CD4-positive, alpha-beta memory T cell (primary cell): ENCODE measurements around the gene AFAP1. TPM values are rescaled to one million over a fixed set of nuclear protein-coding genes. Genes with fewer than 3 reads are reported as not detected.

Experiments used
- CTCF ChIA-PET: fragments of 350-600 bp; sonication (Branson Sonifier 250); formaldehyde crosslinking; loops from one replicate; lab custom pipeline; 2021; ENCODE audit warnings: inconsistent platforms; ENCODE audit not compliant: partially characterized antibody; lab: Charles Lee
- POLR2A ChIA-PET: fragments of 350-600 bp; sonication (Branson Sonifier 250); formaldehyde crosslinking; loops from one replicate; lab custom pipeline; 2021; ENCODE audit not compliant: partially characterized antibody; lab: Charles Lee
- DNase-seq, 5 donors: peaks; one replicate each; pipeline versions ENCODE4 v3.0.0 to v3.0.0-alpha.2; 2020 to 2022; ENCODE audit warnings: mixed read lengths in 1 of 5
- H3K27ac ChIP-seq: one replicate; pipeline ENCODE4 v1.7.0; 2013; ENCODE audit warnings: low read depth, low read length
- H3K27me3 ChIP-seq: 2 replicates; pipeline ENCODE4 v1.7.0; 2013; ENCODE audit warnings: mild to moderate bottlenecking, low read length, moderate library complexity; ENCODE audit not compliant: insufficient read depth
- H3K36me3 ChIP-seq: 2 replicates; pipeline ENCODE4 v1.7.0; 2013; ENCODE audit warnings: mild to moderate bottlenecking, low read length, moderate library complexity; ENCODE audit not compliant: insufficient read depth
- H3K4me1 ChIP-seq: 2 replicates; pipeline ENCODE4 v1.7.0; 2013; ENCODE audit warnings: mild to moderate bottlenecking, low read length, moderate library complexity; ENCODE audit not compliant: insufficient read depth
- H3K4me3 ChIP-seq, 2 donors: one replicate each; pipeline ENCODE4 v1.7.0; 2013; ENCODE audit warnings: low read length in 2 of 2, mild to moderate bottlenecking in 1 of 2
- H3K9me3 ChIP-seq, 2 donors: one replicate each; pipeline ENCODE4 v1.7.0; 2013; ENCODE audit warnings: low read length in 2 of 2, control low read depth in 1 of 2; ENCODE audit not compliant: control insufficient read depth in 1 of 2
- H3K27ac Mint-ChIP-seq, 7 donors: one replicate each; pipeline ENCODE4 v1.8.0; 2020 to 2021; ENCODE audit warnings: mixed read lengths in 7 of 7, mild to moderate bottlenecking in 6 of 7, inconsistent platforms in 3 of 7, moderate library complexity in 3 of 7
- H3K27me3 Mint-ChIP-seq, 2 donors: one replicate each; pipeline ENCODE4 v1.8.0; 2020 to 2021; ENCODE audit warnings: mixed read lengths in 2 of 2
- H3K36me3 Mint-ChIP-seq, 2 donors: one replicate each; pipeline ENCODE4 v1.8.0; 2020 to 2021; ENCODE audit warnings: mixed read lengths in 2 of 2, inconsistent platforms in 1 of 2, mild to moderate bottlenecking in 1 of 2
- H3K4me1 Mint-ChIP-seq, 4 donors: one replicate each; pipeline ENCODE4 v1.8.0; 2020 to 2021; ENCODE audit warnings: mixed read lengths in 4 of 4, mild to moderate bottlenecking in 1 of 4
- H3K4me3 Mint-ChIP-seq, 8 donors: one replicate each; pipeline ENCODE4 v1.8.0; 2020 to 2021; ENCODE audit warnings: mixed read lengths in 8 of 8, mild to moderate bottlenecking in 7 of 8, moderate library complexity in 6 of 8, inconsistent platforms in 3 of 8
- H3K9me3 Mint-ChIP-seq, 8 donors: one replicate each; pipeline ENCODE4 v1.8.0; 2020 to 2021; ENCODE audit warnings: mixed read lengths in 8 of 8, mild to moderate bottlenecking in 5 of 8, inconsistent platforms in 3 of 8, moderate library complexity in 1 of 8
- intact Hi-C: fragments of 100-400 bp; cut with micrococcal nuclease; formaldehyde crosslinking; loops from one replicate; pipeline ENCODE4 v1.15.1; 2023
- polyA plus RNA-seq, 2 donors: library from polyadenylated mRNA; unstranded; fragments of 300-500 nt; fragmentation: Illumina TruSeq; gene quantifications; one replicate each; pipeline ENCODE4 v1.2.3, GENCODE V29; 2021
- total RNA-seq, 2 experiments: library from RNA; stranded (reverse); gene quantifications; one replicate each; pipeline ENCODE4 v1.2.3, GENCODE V29; 2021

The AFAP1 gene
- total and polyA plus RNA-seq, 4 experiments from 2014 or later: 0.95 to 21.8 (median 12.6) TPM

DNA sequence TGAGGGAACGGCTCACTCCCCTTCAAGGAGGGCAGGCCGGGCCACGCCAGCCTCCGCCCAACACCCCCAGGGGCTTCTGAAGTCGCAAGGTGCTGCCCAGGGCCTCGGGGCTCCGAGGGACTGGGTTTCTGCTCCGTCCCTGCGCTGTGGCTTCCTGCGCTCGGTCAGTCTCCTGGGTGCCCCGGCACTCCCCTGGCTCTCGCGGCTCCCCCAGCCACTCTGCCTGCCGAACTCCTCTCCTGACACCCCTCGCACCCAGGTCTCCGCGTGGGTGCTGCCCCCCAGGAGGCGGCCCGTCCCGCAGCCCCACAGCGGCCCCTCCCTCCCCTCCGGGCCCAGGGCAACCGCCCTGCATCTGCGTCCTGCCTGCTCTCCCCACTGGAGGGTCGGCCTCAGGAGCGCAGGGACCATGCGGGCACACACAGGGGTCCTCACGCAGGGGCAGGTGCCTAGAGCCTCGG is 151.9 kb downstream of the AFAP1 start:
- no peak overlapping the region for H3K27ac ChIP-seq
- Mint-ChIP-seq H3K9me3 (no peaks in the 10 kb centered on the region), H3K36me3 (peaks cover 32 to 57% of the 10 kb centered on the region in 2 donors)

DNA sequence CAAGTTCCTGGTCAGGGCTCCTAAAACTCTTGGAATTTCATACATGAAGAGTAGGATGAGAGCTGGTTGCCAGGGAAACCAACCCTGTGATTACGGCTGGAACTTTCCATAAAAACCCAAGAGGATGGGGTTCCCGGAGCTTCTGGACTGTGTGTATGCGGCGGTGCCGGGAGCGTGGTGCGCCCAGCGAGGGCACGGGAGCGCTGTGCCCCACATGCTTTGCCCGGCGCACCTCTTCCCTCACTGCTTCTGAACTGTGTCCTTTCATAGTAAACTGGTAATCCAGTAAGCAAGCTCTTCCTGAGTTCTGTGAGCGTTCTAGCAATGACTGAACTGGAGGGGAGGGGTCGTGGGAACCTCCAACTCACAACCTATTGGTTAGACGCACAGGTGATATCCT is 152.6 kb downstream of the AFAP1 start:
- peaks cover 30 to 52% of the 10 kb centered on the region in 2 donors for H3K36me3 Mint-ChIP-seq
- no peak overlapping the region for H3K27ac Mint-ChIP-seq
- H3K36me3 ChIP-seq: no peaks in the 10 kb centered on the region
- peaks cover 17 to 44% (median 34%) of the 10 kb centered on the region in 4 donors for H3K4me1 Mint-ChIP-seq
- peaks cover 20% of the 10 kb centered on the region for H3K4me1 ChIP-seq
- H3K4me3 Mint-ChIP-seq: no peak overlapping the region
- no peak for DNase-seq
- no peaks in the 10 kb centered on the region for H3K27me3 Mint-ChIP-seq
- no peaks in the 10 kb centered on the region for H3K9me3 Mint-ChIP-seq
- POLR2A ChIA-PET: no interaction called here
- intact Hi-C loops: no loop called here
- CTCF ChIA-PET: interaction anchor here (1.8 kb wide), 1 partner anchor 15 kb away, joined by 5 read pairs; no protein-coding TSS in a partner anchor
- H3K27me3 ChIP-seq: no peaks in the 10 kb centered on the region
- no peaks in the 10 kb centered on the region for H3K9me3 ChIP-seq
- no peak overlapping the region for H3K4me3 ChIP-seq
- no peak overlapping the region for H3K27ac ChIP-seq

More for the DNA sequence above, 151.9 kb downstream of the AFAP1 start:
- no peaks in the 10 kb centered on the region for H3K9me3 ChIP-seq
- Mint-ChIP-seq H3K4me3 (no peak overlapping the region), H3K27ac (no peak overlapping the region), H3K4me1 (peaks cover 14 to 38% (median 28%) of the 10 kb centered on the region in 4 donors), H3K27me3 (no peaks in the 10 kb centered on the region)
- intact Hi-C loops: no loop called here
- POLR2A ChIA-PET: no interaction called here
- no peak for DNase-seq
- no peaks in the 10 kb centered on the region for H3K36me3 ChIP-seq
- CTCF ChIA-PET: interaction anchor here (1.8 kb wide), 1 partner anchor 14 kb away, joined by 5 read pairs; no protein-coding TSS in a partner anchor
- H3K4me1 ChIP-seq: peaks cover 13% of the 10 kb centered on the region
- no peak overlapping the region for H3K4me3 ChIP-seq
- no peaks in the 10 kb centered on the region for H3K27me3 ChIP-seq

DNA sequence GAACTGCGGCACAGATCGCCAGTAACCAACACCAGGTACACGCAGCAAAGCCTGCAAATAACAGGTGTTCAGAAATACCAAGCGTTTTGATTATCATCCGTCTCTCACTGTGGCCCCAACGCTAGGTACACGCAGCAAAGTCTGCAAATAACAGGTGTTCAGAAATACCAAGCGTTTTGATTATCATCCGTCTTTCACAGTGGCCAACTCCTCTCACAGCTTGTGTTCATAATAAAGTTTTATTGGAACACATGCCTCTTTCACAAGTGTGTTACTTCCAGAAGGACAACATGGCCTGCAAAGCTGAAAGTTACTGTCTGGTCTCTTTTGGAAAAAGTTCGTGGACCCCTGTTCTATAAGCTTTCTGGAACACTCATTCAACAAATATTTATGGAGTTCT is 153.1 kb downstream of the AFAP1 start:
- Mint-ChIP-seq H3K27me3 (no peaks in the 10 kb centered on the region), H3K36me3 (peaks cover 28 to 47% of the 10 kb centered on the region in 2 donors), H3K27ac (no peak overlapping the region), H3K4me1 (peaks cover 21 to 50% (median 39%) of the 10 kb centered on the region in 4 donors), H3K4me3 (no peak overlapping the region), H3K9me3 (no peaks in the 10 kb centered on the region)
- DNase-seq: no peak
- Histone ChIP-seq H3K4me1 (peaks cover 25% of the 10 kb centered on the region), H3K27ac (no peak overlapping the region), H3K27me3 (no peaks in the 10 kb centered on the region), H3K4me3 (no peak overlapping the region), H3K9me3 (no peaks in the 10 kb centered on the region), H3K36me3 (no peaks in the 10 kb centered on the region)
- CTCF ChIA-PET: interaction anchor here (1.8 kb wide), 1 partner anchor 16 kb away, joined by 5 read pairs; no protein-coding TSS in a partner anchor
- POLR2A ChIA-PET: no interaction called here
- intact Hi-C loops: no loop called here

GRCh38 chr4:7786040-7786439 is 153.6 kb downstream of the AFAP1 start:
- CTCF ChIA-PET: interaction anchor here (1.8 kb wide), 1 partner anchor 16 kb away, joined by 5 read pairs; no protein-coding TSS in a partner anchor
- H3K9me3 Mint-ChIP-seq: no peaks in the 10 kb centered on the region
- H3K36me3 Mint-ChIP-seq: peaks cover 24 to 43% of the 10 kb centered on the region in 2 donors
- H3K27ac ChIP-seq: no peak overlapping the region
- H3K4me3 ChIP-seq: no peak overlapping the region
- no peak overlapping the region for H3K4me3 Mint-ChIP-seq
- DNase-seq: no peak
- peak overlapping the region in 2 of 7 donors; percentile 23 to 76 for H3K27ac Mint-ChIP-seq
- H3K27me3 ChIP-seq: no peaks in the 10 kb centered on the region
- H3K27me3 Mint-ChIP-seq: no peaks in the 10 kb centered on the region
- no peaks in the 10 kb centered on the region for H3K36me3 ChIP-seq
- H3K4me1 Mint-ChIP-seq: peaks cover 26 to 55% (median 43%) of the 10 kb centered on the region in 4 donors
- POLR2A ChIA-PET: no interaction called here
- intact Hi-C loops: no loop called here
- H3K9me3 ChIP-seq: no peaks in the 10 kb centered on the region
- peaks cover 30% of the 10 kb centered on the region for H3K4me1 ChIP-seq

DNA sequence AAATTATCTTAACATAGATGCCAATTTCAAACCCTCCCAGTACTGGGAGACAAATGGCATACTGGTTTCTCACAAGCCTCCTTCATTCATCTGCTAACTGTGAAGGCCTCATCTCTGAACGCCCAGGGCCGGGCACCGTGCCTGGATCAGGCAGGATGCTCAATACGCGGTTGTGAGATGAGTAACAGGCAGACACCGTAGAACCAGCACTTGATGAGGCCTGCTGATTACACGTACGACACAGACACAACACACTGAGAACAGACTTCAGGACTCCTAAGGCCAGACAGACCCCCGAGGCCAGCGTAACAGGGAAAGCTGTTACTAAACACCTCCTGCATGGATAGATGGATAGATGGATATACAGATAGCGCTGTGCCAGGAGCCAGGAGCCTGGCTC is 154.6 kb downstream of the AFAP1 start:
- no peaks in the 10 kb centered on the region for H3K27me3 Mint-ChIP-seq
- H3K27ac Mint-ChIP-seq: peak overlapping the region in 6 of 7 donors; percentile 74 to 91 (median 80)
- peaks cover 32% of the 10 kb centered on the region for H3K4me1 ChIP-seq
- no peaks in the 10 kb centered on the region for H3K27me3 ChIP-seq
- peak in 1 of 5 donors; percentile 56 for DNase-seq
- intact Hi-C loops: no loop called here
- H3K36me3 ChIP-seq: no peaks in the 10 kb centered on the region
- H3K27ac ChIP-seq: no peak overlapping the region
- CTCF ChIA-PET: no interaction called here
- peaks cover 21 to 39% of the 10 kb centered on the region in 2 donors for H3K36me3 Mint-ChIP-seq
- no peak overlapping the region for H3K4me3 ChIP-seq
- H3K4me3 Mint-ChIP-seq: peak overlapping the region in 2 of 8 donors; percentile 9 to 68
- no peaks in the 10 kb centered on the region for H3K9me3 Mint-ChIP-seq
- no peaks in the 10 kb centered on the region for H3K9me3 ChIP-seq
- peaks cover 30 to 60% (median 48%) of the 10 kb centered on the region in 4 donors for H3K4me1 Mint-ChIP-seq
- POLR2A ChIA-PET: no interaction called here

GRCh38 chr4:7784131-7784870 is 155.4 kb downstream of the AFAP1 start:
- Mint-ChIP-seq H3K9me3 (no peaks in the 10 kb centered on the region), H3K27me3 (no peaks in the 10 kb centered on the region), H3K27ac (peak overlapping the region in 5 of 7 donors; percentile 66 to 94 (median 78)), H3K36me3 (peaks cover 24 to 38% of the 10 kb centered on the region in 2 donors), H3K4me3 (peak overlapping the region in 4 of 8 donors; percentile 9 to 68 (median 33)), H3K4me1 (peaks cover 30 to 67% (median 54%) of the 10 kb centered on the region in 4 donors)
- H3K9me3 ChIP-seq: no peaks in the 10 kb centered on the region
- no peaks in the 10 kb centered on the region for H3K27me3 ChIP-seq
- no peak overlapping the region for H3K4me3 ChIP-seq
- H3K27ac ChIP-seq: no peak overlapping the region
- H3K36me3 ChIP-seq: no peaks in the 10 kb centered on the region
- peaks cover 32% of the 10 kb centered on the region for H3K4me1 ChIP-seq
- no peak for DNase-seq
- intact Hi-C loops: no loop called here
- ChIA-PET CTCF (no interaction called here), POLR2A (no interaction called here)

DNA sequence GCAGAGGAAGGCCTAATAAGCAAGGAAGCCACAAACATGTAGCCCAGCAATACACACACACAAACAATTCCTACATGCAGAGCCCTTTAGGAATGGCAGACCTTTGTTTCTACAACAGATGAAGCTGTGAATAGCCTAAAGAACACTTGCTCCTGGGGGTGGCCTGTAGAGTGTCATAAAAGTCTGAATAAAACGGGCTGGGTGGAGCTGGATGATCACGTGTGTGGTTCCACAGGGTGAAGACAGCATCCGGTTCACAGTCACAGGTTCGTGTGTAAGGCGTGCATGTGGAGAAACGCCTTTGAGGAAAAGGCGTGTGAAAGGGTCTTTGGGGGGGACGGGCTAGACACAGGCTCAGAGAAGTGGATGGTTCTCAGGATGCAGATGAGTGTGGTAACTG is 156.1 kb downstream of the AFAP1 start:
- peak overlapping the region in 6 of 7 donors; percentile 49 to 94 (median 80) for H3K27ac Mint-ChIP-seq
- H3K4me3 Mint-ChIP-seq: peak overlapping the region in 2 of 8 donors; percentile 11 to 78
- Histone ChIP-seq H3K27ac (no peak overlapping the region), H3K4me3 (no peak overlapping the region), H3K27me3 (no peaks in the 10 kb centered on the region), H3K9me3 (no peaks in the 10 kb centered on the region), H3K4me1 (peaks cover 32% of the 10 kb centered on the region), H3K36me3 (no peaks in the 10 kb centered on the region)
- H3K27me3 Mint-ChIP-seq: no peaks in the 10 kb centered on the region
- ChIA-PET CTCF (no interaction called here), POLR2A (no interaction called here)
- H3K4me1 Mint-ChIP-seq: peaks cover 30 to 74% (median 60%) of the 10 kb centered on the region in 4 donors
- DNase-seq: no peak
- intact Hi-C loops: no loop called here
- no peaks in the 10 kb centered on the region for H3K9me3 Mint-ChIP-seq
- peaks cover 29 to 41% of the 10 kb centered on the region in 2 donors for H3K36me3 Mint-ChIP-seq
